Measurements from ENCODE around the gene AAR2.

The AAR2 gene

GRCh38 chr20:36264426-36265246, 28.4 kb downstream of the AAR2 start:
- DNase-seq (ENCODE audit: insufficient read length) (no peak), FAIRE-seq (no peak)
- TF ChIP-seq POLR2A (IDR thresholded peaks at IDR 0.05; ENCODE audit: low read depth, low read length), result no peak

- no peak for FAIRE-seq
These were observed 29.9 kb downstream of the AAR2 start for GRCh38 chr20:36266189-36266588.

GRCh38 chr20:36267605-36268381, 31.5 kb downstream of the AAR2 start:
- FAIRE-seq (no peak), DNase-seq (ENCODE audit: insufficient read length) (no peak)
- TF ChIP-seq POLR2AphosphoS5 (IDR thresholded peaks at IDR 0.05; ENCODE audit: low read depth, low read length) (no peak), POLR2A (IDR thresholded peaks at IDR 0.05; ENCODE audit: low read depth, low read length) (no peak), TAF1 (IDR thresholded peaks at IDR 0.05; ENCODE audit: borderline replicate concordance, low read depth, low read length) (no peak)

More at GRCh38 chr20:36266189-36266588, 29.9 kb downstream of the AAR2 start:
- no peak for TF ChIP-seq POLR2A (IDR thresholded peaks at IDR 0.05; ENCODE audit: low read depth, low read length)
- no peak for TF ChIP-seq POLR2AphosphoS5 (IDR thresholded peaks at IDR 0.05; ENCODE audit: low read depth, low read length)
- no peak for TF ChIP-seq TAF1 (IDR thresholded peaks at IDR 0.05; ENCODE audit: borderline replicate concordance, low read depth, low read length)
- DNase-seq (ENCODE audit: insufficient read length), result no peak

- FAIRE-seq, result no peak
- no peak for DNase-seq (ENCODE audit: insufficient read length)
- no peak for TF ChIP-seq POLR2A (IDR thresholded peaks at IDR 0.05; ENCODE audit: low read depth, low read length)
- no peak for TF ChIP-seq POLR2AphosphoS5 (IDR thresholded peaks at IDR 0.05; ENCODE audit: low read depth, low read length)
- no peak for TF ChIP-seq TAF1 (IDR thresholded peaks at IDR 0.05; ENCODE audit: borderline replicate concordance, low read depth, low read length)
These were observed 32.4 kb downstream of the AAR2 start for GRCh38 chr20:36268440-36269342.

GRCh38 chr20:36269507-36269906, 33.2 kb downstream of the AAR2 start:
- DNase-seq (ENCODE audit: insufficient read length) (no peak), FAIRE-seq (no peak)
- TF ChIP-seq POLR2AphosphoS5 (IDR thresholded peaks at IDR 0.05; ENCODE audit: low read depth, low read length), result no peak
- TF ChIP-seq POLR2A (IDR thresholded peaks at IDR 0.05; ENCODE audit: low read depth, low read length), result no peak
- no peak for TF ChIP-seq TAF1 (IDR thresholded peaks at IDR 0.05; ENCODE audit: borderline replicate concordance, low read depth, low read length)

- no peak for FAIRE-seq
- TF ChIP-seq POLR2A (IDR thresholded peaks at IDR 0.05; ENCODE audit: low read depth, low read length), result no peak
- no peak for TF ChIP-seq TAF1 (IDR thresholded peaks at IDR 0.05; ENCODE audit: borderline replicate concordance, low read depth, low read length)
- TF ChIP-seq POLR2AphosphoS5 (IDR thresholded peaks at IDR 0.05; ENCODE audit: low read depth, low read length), result no peak
These were observed 34.7 kb downstream of the AAR2 start for GRCh38 chr20:36270744-36271638.

GRCh38 chr20:36271639-36272546, 35.6 kb downstream of the AAR2 start:
- FAIRE-seq, result no peak
- no peak for DNase-seq (ENCODE audit: insufficient read length)
- TF ChIP-seq POLR2AphosphoS5 (IDR thresholded peaks at IDR 0.05; ENCODE audit: low read depth, low read length) (no peak), POLR2A (IDR thresholded peaks at IDR 0.05; ENCODE audit: low read depth, low read length) (no peak), TAF1 (IDR thresholded peaks at IDR 0.05; ENCODE audit: borderline replicate concordance, low read depth, low read length) (no peak)

More at GRCh38 chr20:36270744-36271638, 34.7 kb downstream of the AAR2 start:
- no peak for DNase-seq (ENCODE audit: insufficient read length)

GRCh38 chr20:36272547-36273220, 36.4 kb downstream of the AAR2 start:
- DNase-seq (ENCODE audit: insufficient read length) (no peak), FAIRE-seq (no peak)
- TF ChIP-seq POLR2A (IDR thresholded peaks at IDR 0.05; ENCODE audit: low read depth, low read length), result no peak
- TF ChIP-seq TAF1 (IDR thresholded peaks at IDR 0.05; ENCODE audit: borderline replicate concordance, low read depth, low read length), result no peak
- TF ChIP-seq POLR2AphosphoS5 (IDR thresholded peaks at IDR 0.05; ENCODE audit: low read depth, low read length), result no peak

Data from GM12892 (cell line).